ENCODE results near the gene FSTL3. TPM values are rescaled to one million over a fixed set of nuclear protein-coding genes. Genes with fewer than 3 reads are reported as not detected.

The FSTL3 gene
- total and polyA plus RNA-seq, 2 of the 8 experiments (the other 6 are each of a cell fraction or from before 2014, with no cell fraction given), result 8.1 to 11.8 TPM

GRCh38 chr19:662962-663681 lies 13.1 kb upstream of the FSTL3 start, which contains the start of gene RNF126 (continued):
- no peak for TF ChIP-seq NRF1 (IDR thresholded peaks at IDR 0.05; ENCODE audit: low read depth, low read length)
- no peak for TF ChIP-seq CHD2 (IDR thresholded peaks at IDR 0.05; ENCODE audit: low read length)
- no peak for TF ChIP-seq CHD7 (IDR thresholded peaks at IDR 0.05; ENCODE audit: insufficient replicate concordance, low read length)
- no peak for TF ChIP-seq BRCA1 (IDR thresholded peaks at IDR 0.05; ENCODE audit: low read depth, low read length)
- no peak for TF ChIP-seq ATF3 (IDR thresholded peaks at IDR 0.05; ENCODE audit: insufficient read depth, low read depth, low read length)
- no peak for TF ChIP-seq KDM5A (IDR thresholded peaks at IDR 0.05; ENCODE audit: low read length)
- TF ChIP-seq POLR2AphosphoS5 (IDR thresholded peaks at IDR 0.05; ENCODE audit: low read depth, low read length), result no peak
